Measurements from ENCODE around the gene PPIP5K2. TPM values are rescaled to one million over a fixed set of nuclear protein-coding genes. Genes with fewer than 3 reads are reported as not detected.
A peak's percentile ranks its signal among the peaks of the same experiment; 100 is the strongest.

PPIP5K2 gene
- total RNA-seq, 1 experiment from 2014 or later, result 52.2 TPM

DNA sequence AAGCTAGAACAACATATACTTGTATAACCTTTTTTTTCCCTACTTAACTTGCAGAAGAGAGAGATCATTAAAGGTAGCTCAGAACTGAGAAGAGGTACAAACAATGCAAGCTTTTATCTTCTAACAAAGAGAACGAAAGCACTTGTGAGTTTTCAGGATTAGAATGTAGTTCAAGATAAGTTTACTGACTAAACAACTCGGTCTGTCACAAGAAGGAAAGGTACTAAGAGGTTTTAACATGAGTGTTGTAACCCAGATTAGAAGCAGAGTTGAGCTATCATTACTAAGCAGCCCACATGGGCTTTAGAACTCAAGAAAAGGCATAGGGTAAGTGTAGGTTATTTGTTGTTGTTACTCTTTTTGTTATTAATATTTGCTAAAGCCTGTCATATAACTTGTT lies 25.4 kb upstream of the PPIP5K2 start:
- no peaks in the 10 kb centered on the region for H3K9me2 ChIP-seq (replicated peaks; ENCODE audit: low read length)
- no peak overlapping the region for H3K4me2 ChIP-seq (ENCODE audit: low read length)
- no peaks in the 10 kb centered on the region for H3K27me3 ChIP-seq (ENCODE audit: low read length)
- no peaks in the 10 kb centered on the region for H4K20me1 ChIP-seq (ENCODE audit: low read length)
- no peaks in the 10 kb centered on the region for H3K79me2 ChIP-seq (ENCODE audit: low read length)
- H3F3A ChIP-seq (ENCODE audit: low read length, unreplicated experiment), result no peaks in the 10 kb centered on the region
- no peak overlapping the region for H3K27ac ChIP-seq (ENCODE audit: low read length)
- no peaks in the 10 kb centered on the region for H3K4me1 ChIP-seq (ENCODE audit: insufficient read depth, low read length)
- TF ChIP-seq, protein P1, sequence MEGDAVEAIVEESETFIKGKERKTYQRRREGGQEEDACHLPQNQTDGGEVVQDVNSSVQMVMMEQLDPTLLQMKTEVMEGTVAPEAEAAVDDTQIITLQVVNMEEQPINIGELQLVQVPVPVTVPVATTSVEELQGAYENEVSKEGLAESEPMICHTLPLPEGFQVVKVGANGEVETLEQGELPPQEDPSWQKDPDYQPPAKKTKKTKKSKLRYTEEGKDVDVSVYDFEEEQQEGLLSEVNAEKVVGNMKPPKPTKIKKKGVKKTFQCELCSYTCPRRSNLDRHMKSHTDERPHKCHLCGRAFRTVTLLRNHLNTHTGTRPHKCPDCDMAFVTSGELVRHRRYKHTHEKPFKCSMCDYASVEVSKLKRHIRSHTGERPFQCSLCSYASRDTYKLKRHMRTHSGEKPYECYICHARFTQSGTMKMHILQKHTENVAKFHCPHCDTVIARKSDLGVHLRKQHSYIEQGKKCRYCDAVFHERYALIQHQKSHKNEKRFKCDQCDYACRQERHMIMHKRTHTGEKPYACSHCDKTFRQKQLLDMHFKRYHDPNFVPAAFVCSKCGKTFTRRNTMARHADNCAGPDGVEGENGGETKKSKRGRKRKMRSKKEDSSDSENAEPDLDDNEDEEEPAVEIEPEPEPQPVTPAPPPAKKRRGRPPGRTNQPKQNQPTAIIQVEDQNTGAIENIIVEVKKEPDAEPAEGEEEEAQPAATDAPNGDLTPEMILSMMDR (conservative IDR thresholded peaks at IDR 0.05; ENCODE audit: low read depth, low read length), result no peak
- TF ChIP-seq EZH2phosphoT487 (IDR thresholded peaks at IDR 0.05; ENCODE audit: borderline replicate concordance, low read length) (no peak), EZH2 (IDR thresholded peaks at IDR 0.05; ENCODE audit: low read length, unreplicated experiment) (no peak)
- no peak overlapping the region for H3K4me3 ChIP-seq (ENCODE audit: low read length)
- DNase-seq, result no peak
- POLR2A ChIA-PET (ENCODE audit: unreplicated experiment), result no interaction called here
- BruUV-seq (replicated peaks), result no TSS peak
- no peak for ATAC-seq
- H3K9me3 ChIP-seq (ENCODE audit: low read length), result no peaks in the 10 kb centered on the region
- peaks cover 5% of the 10 kb centered on the region; the same call in 1 of the 2 replicates for H3K36me3 ChIP-seq (ENCODE audit: low read depth, low read length)
- no peak overlapping the region for H3K9ac ChIP-seq (ENCODE audit: low read length)
- no peak overlapping the region for H2AFZ ChIP-seq (ENCODE audit: low read length)
- CTCF ChIA-PET, result no interaction called here
- intact Hi-C loops (cut with micrococcal nuclease), result no loop called here

DNA sequence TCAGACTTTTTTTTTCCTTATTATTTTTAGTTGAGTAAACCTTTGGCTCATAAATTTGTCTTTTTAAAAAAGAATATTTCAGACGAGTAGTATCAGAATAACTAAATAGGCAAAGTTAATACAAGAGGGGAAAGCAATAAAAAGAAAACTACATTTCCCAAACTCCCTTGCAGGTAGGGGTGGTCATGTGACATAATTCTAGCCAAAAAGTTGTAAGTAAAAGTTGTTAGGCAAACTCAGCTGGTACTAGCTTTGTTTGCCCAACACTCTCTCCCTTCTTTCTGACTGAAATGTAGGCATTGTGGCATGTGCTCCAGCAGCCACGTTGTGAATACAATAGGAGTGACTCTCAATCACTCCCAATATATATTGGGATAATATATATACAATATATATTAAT lies 21.1 kb upstream of the PPIP5K2 start:
- Histone ChIP-seq H3K9me3 (ENCODE audit: low read length) (no peaks in the 10 kb centered on the region), H3K9me2 (replicated peaks; ENCODE audit: low read length) (no peaks in the 10 kb centered on the region), H3K9ac (ENCODE audit: low read length) (no peak overlapping the region), H3K4me2 (ENCODE audit: low read length) (no peak overlapping the region), H3F3A (ENCODE audit: low read length, unreplicated experiment) (no peaks in the 10 kb centered on the region), H3K27me3 (ENCODE audit: low read length) (no peaks in the 10 kb centered on the region), H3K4me1 (ENCODE audit: insufficient read depth, low read length) (no peaks in the 10 kb centered on the region), H3K36me3 (ENCODE audit: low read depth, low read length) (0 out of 2 replicates have a peak, but pooled peaks cover 3% of the 10 kb centered on the region), H3K79me2 (ENCODE audit: low read length) (no peaks in the 10 kb centered on the region), H4K20me1 (ENCODE audit: low read length) (no peaks in the 10 kb centered on the region), H2AFZ (ENCODE audit: low read length) (no peak overlapping the region), H3K27ac (ENCODE audit: low read length) (no peak overlapping the region), H3K4me3 (ENCODE audit: low read length) (no peak overlapping the region)
- intact Hi-C loops (cut with micrococcal nuclease), result no loop called here
- no TSS peak for BruUV-seq (replicated peaks)
- ChIA-PET POLR2A (ENCODE audit: unreplicated experiment) (no interaction called here), CTCF (no interaction called here)
- DNase-seq (peak; percentile 28), ATAC-seq (no peak)
- no peak for TF ChIP-seq EZH2phosphoT487 (IDR thresholded peaks at IDR 0.05; ENCODE audit: borderline replicate concordance, low read length)
- no peak for TF ChIP-seq EZH2 (IDR thresholded peaks at IDR 0.05; ENCODE audit: low read length, unreplicated experiment)
- TF ChIP-seq, protein P1 (conservative IDR thresholded peaks at IDR 0.05; ENCODE audit: low read depth, low read length), result no peak

DNA sequence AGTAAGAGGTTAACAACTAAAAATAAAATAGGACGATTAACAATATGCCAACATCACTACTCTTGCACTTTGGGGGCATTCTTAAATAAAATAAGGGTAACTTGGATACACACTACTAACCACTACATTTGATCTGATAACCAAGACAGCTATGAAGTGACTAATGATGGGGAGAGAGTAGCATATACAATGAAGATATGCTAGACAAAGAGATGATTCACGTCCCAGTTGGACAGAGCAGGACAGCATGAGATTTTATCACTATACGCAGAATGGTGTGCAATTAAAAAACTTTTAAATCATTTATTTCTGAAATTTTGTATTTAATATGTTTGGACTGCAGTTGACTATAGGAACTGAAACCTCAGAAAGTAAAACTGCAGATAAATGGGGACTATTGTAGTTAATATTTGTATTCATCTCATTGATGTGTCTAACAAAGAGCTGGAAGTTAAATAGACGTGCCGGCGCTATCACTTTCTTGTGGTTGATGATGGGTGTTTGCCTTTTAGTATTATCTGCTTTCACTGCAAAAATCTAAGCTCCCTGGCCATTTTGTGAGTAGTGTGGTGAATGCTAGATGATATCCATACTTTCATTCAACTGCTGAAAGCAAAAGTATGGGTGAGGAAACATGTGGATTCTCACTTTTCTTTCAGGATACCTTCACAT lies 18.9 kb upstream of the PPIP5K2 start:
- no peaks in the 10 kb centered on the region for H3K27me3 ChIP-seq (ENCODE audit: low read length)
- no peak overlapping the region for H3K4me3 ChIP-seq (ENCODE audit: low read length)
- no peaks in the 10 kb centered on the region for H3K9me2 ChIP-seq (replicated peaks; ENCODE audit: low read length)
- H3K79me2 ChIP-seq (ENCODE audit: low read length), result no peaks in the 10 kb centered on the region
- H3K4me2 ChIP-seq (ENCODE audit: low read length), result no peak overlapping the region
- DNase-seq (no peak), ATAC-seq (no peak)
- H4K20me1 ChIP-seq (ENCODE audit: low read length), result no peaks in the 10 kb centered on the region
- H3F3A ChIP-seq (ENCODE audit: low read length, unreplicated experiment), result no peaks in the 10 kb centered on the region
- ChIA-PET POLR2A (ENCODE audit: unreplicated experiment) (no interaction called here), CTCF (no interaction called here)
- no peak overlapping the region for H3K27ac ChIP-seq (ENCODE audit: low read length)
- no peaks in the 10 kb centered on the region for H3K4me1 ChIP-seq (ENCODE audit: insufficient read depth, low read length)
- BruUV-seq (replicated peaks), result no TSS peak
- intact Hi-C loops (cut with micrococcal nuclease), result no loop called here
- no peak overlapping the region for H3K9ac ChIP-seq (ENCODE audit: low read length)
- TF ChIP-seq EZH2 (IDR thresholded peaks at IDR 0.05; ENCODE audit: low read length, unreplicated experiment) (no peak), EZH2phosphoT487 (IDR thresholded peaks at IDR 0.05; ENCODE audit: borderline replicate concordance, low read length) (no peak)
- TF ChIP-seq, protein P1 (conservative IDR thresholded peaks at IDR 0.05; ENCODE audit: low read depth, low read length), result no peak
- H3K36me3 ChIP-seq (ENCODE audit: low read depth, low read length), result 0 out of 2 replicates have a peak, but pooled peaks cover 5% of the 10 kb centered on the region
- H3K9me3 ChIP-seq (ENCODE audit: low read length), result no peaks in the 10 kb centered on the region
- no peak overlapping the region for H2AFZ ChIP-seq (ENCODE audit: low read length)

All from PC-3 (cell line).